CD1c-positive myeloid dendritic cell (primary cell): Measurements from ENCODE around the gene IL17C.

Experiments used
- DNase-seq: peaks from one replicate; pipeline ENCODE4 v3.0.0-alpha.2; 2016; ENCODE audit errors: extremely low spot score

The IL17C gene

GRCh38 chr16:88685156-88686061 is 47.0 kb downstream of the IL17C start:
- peak; percentile 78 for DNase-seq

DNA sequence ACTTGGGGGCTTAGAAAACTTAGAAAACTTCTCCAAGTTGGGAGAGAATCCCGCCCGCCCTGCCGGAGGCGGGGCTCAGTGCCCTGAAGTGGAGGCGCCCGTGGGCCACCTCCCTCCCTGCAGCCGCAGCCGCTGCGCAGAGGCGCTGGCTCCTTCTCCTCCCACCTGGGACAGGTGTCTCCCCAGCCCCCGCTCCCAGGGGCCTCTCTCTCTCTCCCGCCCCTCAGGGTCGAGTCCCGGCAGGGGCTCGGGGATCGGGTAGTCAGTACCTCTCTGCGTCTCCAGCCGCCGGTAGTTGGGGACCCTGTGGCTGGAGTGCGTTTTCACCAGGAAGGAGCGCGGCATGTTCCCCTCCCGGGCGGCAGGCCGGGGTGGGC is 47.7 kb downstream of the IL17C start:
- peak; percentile 46 for DNase-seq

- DNase-seq = peak; percentile 98
Observed at GRCh38 chr16:88686439-88687253, 48.3 kb downstream of the IL17C start, which contains the start of gene SNAI3. SNAI3 (minus strand) TSS chr16:88686507; CDS start chr16:88686406, 101 bp downstream.

GRCh38 chr16:88687254-88687576 is 48.8 kb downstream of the IL17C start:
- DNase-seq = no peak

DNA sequence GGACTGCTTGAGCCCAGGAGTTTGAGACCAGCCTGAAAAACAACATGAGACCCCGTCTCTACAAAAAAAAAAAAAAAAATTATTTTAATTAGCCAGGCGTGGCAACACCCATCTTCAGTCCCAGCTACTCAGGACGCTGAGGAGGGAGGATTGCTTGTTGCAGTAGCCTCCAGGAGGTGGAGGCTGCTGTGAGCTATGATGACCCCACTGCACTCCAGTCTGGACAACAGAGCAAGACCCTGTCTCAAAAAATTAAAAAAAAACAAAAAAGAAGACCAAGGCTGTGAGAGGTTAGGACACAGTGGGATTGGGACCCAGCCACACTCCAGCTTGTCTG is 49.3 kb downstream of the IL17C start:
- DNase-seq = no peak

- no peak for DNase-seq
Observed at GRCh38 chr16:88688013-88688778, 49.8 kb downstream of the IL17C start.
